HG03521 (cell line): ENCODE data around the gene SNRPE.

Source experiments
- ATAC-seq: cut with Tn5 transposase; IDR thresholded peaks from one replicate; pipeline ENCODE4 v1.9.1; 2021; ENCODE audit warnings: mild to moderate bottlenecking, moderate library complexity; ENCODE audit not compliant: unreplicated experiment

SNRPE gene

GRCh38 chr1:203878422-203878821, 17.0 kb downstream of the SNRPE start:
- no peak for ATAC-seq

GRCh38 chr1:203880606-203881005, 19.2 kb downstream of the SNRPE start:
- ATAC-seq: no peak

DNA sequence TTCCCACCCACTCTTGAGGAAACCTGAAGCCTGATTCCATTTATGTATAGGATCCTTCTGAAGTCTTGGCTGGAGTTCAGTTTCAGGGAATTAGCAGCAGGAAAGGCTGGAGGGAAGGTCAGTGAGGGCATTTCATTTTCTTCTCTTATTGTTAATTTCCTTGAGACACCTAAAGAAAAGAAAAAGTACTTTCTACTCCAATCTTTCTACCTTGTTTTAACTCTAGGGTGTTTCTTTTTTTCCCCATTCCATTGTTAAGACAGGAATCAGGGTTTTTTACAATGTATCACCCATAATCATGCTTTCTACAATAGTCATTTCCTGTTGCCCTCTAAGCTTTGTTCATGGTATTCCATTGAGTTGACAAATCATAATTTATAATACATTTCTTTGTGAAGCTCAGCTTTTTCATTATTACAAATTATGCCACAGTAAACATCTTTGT, 27.4 kb downstream of the SNRPE start:
- ATAC-seq: no peak

GRCh38 chr1:203891950-203892349, 30.6 kb downstream of the SNRPE start:
- no peak for ATAC-seq

GRCh38 chr1:203898458-203899352, 37.3 kb downstream of the SNRPE start:
- ATAC-seq: no peak

- ATAC-seq: no peak
Observed at GRCh38 chr1:203899353-203899716, 37.9 kb downstream of the SNRPE start.

- no peak for ATAC-seq
Observed at GRCh38 chr1:203899869-203900714, 38.7 kb downstream of the SNRPE start.

GRCh38 chr1:203901581-203901980, 40.2 kb downstream of the SNRPE start:
- no peak for ATAC-seq

DNA sequence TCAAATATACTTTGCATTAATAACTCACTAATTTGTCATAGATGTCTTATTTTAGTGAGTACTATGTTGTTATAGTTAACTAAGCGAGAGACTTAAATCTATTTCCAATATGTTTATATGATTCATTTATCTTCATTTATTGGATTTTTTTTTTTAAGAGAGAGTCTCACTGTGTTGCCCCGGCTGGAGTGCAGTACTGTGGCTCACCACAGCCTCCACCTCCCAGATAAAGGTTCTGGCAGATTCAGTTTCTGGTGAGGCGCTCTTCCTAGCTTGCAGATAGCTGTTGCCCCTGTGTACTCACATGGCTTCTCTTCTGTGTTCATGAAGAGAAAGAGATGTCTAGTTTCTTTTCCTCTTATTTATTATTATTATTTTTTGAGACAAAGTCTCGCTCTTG, 43.9 kb downstream of the SNRPE start:
- ATAC-seq: no peak

DNA sequence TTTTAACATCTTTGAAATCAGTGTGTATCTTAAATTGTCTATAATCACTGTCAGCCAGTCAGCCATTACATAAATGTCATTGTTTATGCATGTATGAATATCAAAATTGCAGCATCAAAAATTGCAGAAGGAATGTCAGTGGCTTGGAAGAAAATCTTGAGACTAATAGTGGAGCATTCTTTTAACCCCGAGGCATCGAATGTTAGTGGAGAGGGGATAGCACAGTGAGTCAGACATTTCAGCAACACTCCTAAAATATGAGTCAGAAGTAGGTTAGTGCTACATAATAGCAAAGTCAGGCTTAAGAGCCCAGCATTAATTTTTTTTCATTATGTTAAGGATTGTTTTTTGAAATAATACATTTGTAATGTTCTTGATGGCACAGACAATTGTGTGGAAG, 45.5 kb downstream of the SNRPE start:
- no peak for ATAC-seq

- no peak for ATAC-seq
Observed at GRCh38 chr1:203907901-203908300, 46.5 kb downstream of the SNRPE start.

GRCh38 chr1:203911806-203912205, 50.4 kb downstream of the SNRPE start:
- ATAC-seq: no peak

- ATAC-seq: no peak
Observed at GRCh38 chr1:203913073-203913521, 51.7 kb downstream of the SNRPE start.

DNA sequence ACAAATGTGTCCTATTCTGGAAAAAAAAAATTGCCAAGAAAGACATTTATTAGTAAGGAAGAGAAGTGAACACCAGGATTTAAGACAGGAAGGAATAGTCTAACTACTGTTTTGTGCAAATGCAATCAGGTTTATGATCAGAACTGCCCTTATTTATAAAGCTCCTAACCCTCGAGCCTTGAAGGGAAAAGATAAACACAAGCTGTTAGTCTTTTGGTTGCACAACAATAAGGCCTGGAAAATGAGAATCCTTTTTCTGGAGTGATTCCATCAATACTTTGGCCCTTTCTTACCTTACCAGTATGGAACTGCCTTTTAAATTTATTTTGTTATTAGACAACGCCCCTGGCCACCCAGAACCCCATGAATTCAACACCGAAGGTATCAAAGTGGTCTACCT, 52.9 kb downstream of the SNRPE start:
- no peak for ATAC-seq

GRCh38 chr1:203915811-203916210, 54.4 kb downstream of the SNRPE start:
- no peak for ATAC-seq

- ATAC-seq: no peak
Observed at GRCh38 chr1:203916756-203917155, 55.4 kb downstream of the SNRPE start.
